Brain microvascular endothelial cell (primary cell): ENCODE results near the gene PILRB.

Experiments used
- DNase-seq: peaks from one replicate; pipeline ENCODE4 v3.0.0-alpha.2; 2020
- H3K27ac ChIP-seq: fragments of 250-450 bp; sonication (Bioruptor Pico); 2 replicates; pipeline ENCODE4 v1.5.1; 2020; ENCODE audit warnings: mild to moderate bottlenecking, moderate library complexity
- H3K27me3 ChIP-seq: fragments of 250-450 bp; sonication (Bioruptor Pico); replicated peaks from 2 replicates; pipeline ENCODE4 v1.5.1; 2020; ENCODE audit warnings: mild to moderate bottlenecking
- H3K36me3 ChIP-seq: fragments of 250-450 bp; sonication (Bioruptor Pico); replicated peaks from 2 replicates; pipeline ENCODE4 v1.5.1; 2020; ENCODE audit warnings: mild to moderate bottlenecking
- H3K4me3 ChIP-seq: 2 replicates; pipeline ENCODE4 v1.5.1; 2011; ENCODE audit warnings: low read depth, mild to moderate bottlenecking, control low read depth, low read length, moderate library complexity
- CTCF ChIP-seq: IDR thresholded peaks from 2 replicates; pipeline ENCODE4 v1.5.1; 2011; ENCODE audit warnings: low read depth, mild to moderate bottlenecking, moderate library complexity, low read length, control low read depth, inconsistent platforms; ENCODE audit errors: missing control alignments
- in situ Hi-C: cut with HindIII; loops from 2 replicates; pipeline ENCODE4 v1.10.0; 2017; ENCODE audit warnings: low sequenced_read_pairs, low pct_ligation_motif_present

PILRB gene

GRCh38 chr7:100384628-100385294, 26.8 kb downstream of the PILRB start:
- H3K36me3 ChIP-seq = no peaks in the 10 kb centered on the region
- no peak overlapping the region for H3K27ac ChIP-seq
- no peak overlapping the region for H3K4me3 ChIP-seq
- TF ChIP-seq CTCF = no peak
- peaks cover 9% of the 10 kb centered on the region for H3K27me3 ChIP-seq
- in situ Hi-C loops = no loop called here
- no peak for DNase-seq

- TF ChIP-seq CTCF = no peak
- no peak for DNase-seq
- Histone ChIP-seq H3K27me3 (peaks cover 9% of the 10 kb centered on the region), H3K4me3 (no peak overlapping the region), H3K27ac (no peak overlapping the region), H3K36me3 (no peaks in the 10 kb centered on the region)
- in situ Hi-C loops = no loop called here
Measured at GRCh38 chr7:100386940-100387339, 29.0 kb downstream of the PILRB start.

GRCh38 chr7:100387695-100388094, 29.8 kb downstream of the PILRB start:
- no peak for TF ChIP-seq CTCF
- H3K27ac ChIP-seq = no peak overlapping the region
- H3K36me3 ChIP-seq = no peaks in the 10 kb centered on the region
- no peak for DNase-seq
- in situ Hi-C loops = no loop called here
- no peak overlapping the region for H3K4me3 ChIP-seq
- peaks cover 9% of the 10 kb centered on the region for H3K27me3 ChIP-seq

- Histone ChIP-seq H3K27me3 (peaks cover 9% of the 10 kb centered on the region), H3K27ac (no peak overlapping the region), H3K36me3 (no peaks in the 10 kb centered on the region), H3K4me3 (no peak overlapping the region)
- no peak for DNase-seq
- no peak for TF ChIP-seq CTCF
- in situ Hi-C loops = no loop called here
Measured at GRCh38 chr7:100389437-100390088, 31.6 kb downstream of the PILRB start.

GRCh38 chr7:100390286-100391009, 32.5 kb downstream of the PILRB start:
- H3K4me3 ChIP-seq = no peak overlapping the region
- no peak for DNase-seq
- no peak for TF ChIP-seq CTCF
- H3K36me3 ChIP-seq = no peaks in the 10 kb centered on the region
- no peak overlapping the region for H3K27ac ChIP-seq
- in situ Hi-C loops = no loop called here
- peaks cover 9% of the 10 kb centered on the region for H3K27me3 ChIP-seq
